GM19193 (cell line): Measurements from ENCODE around the gene GNAI2.
A peak's percentile ranks its signal among the peaks of the same experiment; 100 is the strongest.

ENCODE experiments used
- POLR2A ChIP-seq: IDR thresholded peaks from 4 replicates; pipeline ENCODE4 v1.6.1; 2011; ENCODE audit not compliant: insufficient read depth, insufficient read length; ENCODE audit errors: extremely low read depth

Gene GNAI2

GRCh38 chr3:50260027-50260941, 24.3 kb downstream of the GNAI2 start:
- TF ChIP-seq POLR2A: peak; percentile 48

- TF ChIP-seq POLR2A: no peak
Observed at GRCh38 chr3:50260942-50261441, 25.0 kb downstream of the GNAI2 start.

- no peak for TF ChIP-seq POLR2A
Observed at GRCh38 chr3:50261505-50261904, 25.5 kb downstream of the GNAI2 start.

- no peak for TF ChIP-seq POLR2A
Observed at GRCh38 chr3:50262778-50263177, 26.8 kb downstream of the GNAI2 start.

- TF ChIP-seq POLR2A: no peak
Observed at GRCh38 chr3:50263478-50264382, 27.7 kb downstream of the GNAI2 start.

GRCh38 chr3:50264383-50264963, 28.5 kb downstream of the GNAI2 start:
- TF ChIP-seq POLR2A: no peak

- no peak for TF ChIP-seq POLR2A
Observed at GRCh38 chr3:50264964-50265485, 29.0 kb downstream of the GNAI2 start.

GRCh38 chr3:50265571-50265970, 29.6 kb downstream of the GNAI2 start:
- TF ChIP-seq POLR2A: no peak

GRCh38 chr3:50266017-50266416, 30.0 kb downstream of the GNAI2 start:
- TF ChIP-seq POLR2A: no peak

GRCh38 chr3:50266836-50267235, 30.8 kb downstream of the GNAI2 start:
- TF ChIP-seq POLR2A: no peak

- no peak for TF ChIP-seq POLR2A
Observed at GRCh38 chr3:50267280-50267913, 31.4 kb downstream of the GNAI2 start.

- TF ChIP-seq POLR2A: no peak
Observed at GRCh38 chr3:50268276-50268675, 32.3 kb downstream of the GNAI2 start.

GRCh38 chr3:50268703-50269451, 32.9 kb downstream of the GNAI2 start, which contains the start of gene SEMA3B:
TSS of gene SEMA3B (plus strand) at chr3:50269147. CDS start at chr3:50269241, 94 bp downstream.
- no peak for TF ChIP-seq POLR2A
